ENCODE measurements around the gene GSAP.
"Not testable (repeated sequence)": the region's sequence is repeated elsewhere in the genome, so short reads cannot be mapped to it uniquely, and the experiment has no call there.

The GSAP gene

DNA sequence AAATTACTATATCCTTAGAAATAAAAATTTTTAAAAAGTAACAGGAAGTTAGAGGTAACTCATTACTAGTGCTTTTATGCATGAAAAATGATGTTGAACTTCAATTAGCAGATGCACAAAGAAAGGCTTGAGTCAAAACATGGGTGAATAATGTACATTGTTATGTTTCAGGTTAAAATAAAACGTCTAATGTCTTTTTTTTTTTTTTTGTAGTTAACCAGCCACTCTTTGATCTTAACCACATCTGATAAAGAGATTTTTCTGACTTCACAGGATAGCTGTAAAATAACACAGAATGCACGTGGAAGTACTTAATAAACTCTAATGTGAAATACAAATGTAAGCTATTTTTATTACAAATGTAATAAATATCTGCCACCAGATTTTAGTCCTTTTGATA, 61.7 kb downstream of the GSAP start:
- DNase-seq, result peak in 1 of 5 donors; percentile 15

DNA sequence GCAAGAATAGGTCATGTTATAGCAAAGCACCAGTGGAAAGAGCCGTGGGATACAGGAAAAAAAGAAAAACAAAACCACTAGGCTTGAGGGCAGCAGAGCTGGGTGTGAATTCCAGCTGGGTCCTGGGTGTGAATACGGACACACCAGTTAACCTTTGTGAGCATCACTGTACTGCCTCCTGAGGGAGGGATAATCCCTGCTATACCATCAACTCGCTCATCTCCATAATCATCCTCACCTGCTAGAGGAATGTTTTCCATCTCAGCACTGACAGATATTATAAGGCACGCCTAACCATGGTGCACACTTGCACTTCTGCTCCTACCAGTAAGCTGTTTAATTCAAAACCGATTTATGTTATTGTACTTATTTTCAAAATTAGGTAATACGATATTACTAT, 62.2 kb downstream of the GSAP start:
- DNase-seq, result no peak

DNA sequence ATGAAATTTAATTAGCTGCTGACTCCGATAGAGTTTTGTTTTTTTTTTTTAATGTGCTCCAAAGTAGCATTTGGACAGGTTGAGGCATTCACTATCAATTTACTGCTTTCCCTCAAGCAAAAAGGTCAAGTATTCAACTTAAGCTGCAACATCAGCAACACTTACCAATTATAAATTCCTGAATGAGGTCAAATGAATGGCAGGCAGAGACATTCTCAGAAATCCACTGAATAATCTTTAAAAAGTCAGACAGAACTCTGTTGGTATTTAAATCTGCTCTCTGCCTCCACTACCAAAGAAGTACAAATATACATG, 62.8 kb downstream of the GSAP start:
- DNase-seq, result no peak

DNA sequence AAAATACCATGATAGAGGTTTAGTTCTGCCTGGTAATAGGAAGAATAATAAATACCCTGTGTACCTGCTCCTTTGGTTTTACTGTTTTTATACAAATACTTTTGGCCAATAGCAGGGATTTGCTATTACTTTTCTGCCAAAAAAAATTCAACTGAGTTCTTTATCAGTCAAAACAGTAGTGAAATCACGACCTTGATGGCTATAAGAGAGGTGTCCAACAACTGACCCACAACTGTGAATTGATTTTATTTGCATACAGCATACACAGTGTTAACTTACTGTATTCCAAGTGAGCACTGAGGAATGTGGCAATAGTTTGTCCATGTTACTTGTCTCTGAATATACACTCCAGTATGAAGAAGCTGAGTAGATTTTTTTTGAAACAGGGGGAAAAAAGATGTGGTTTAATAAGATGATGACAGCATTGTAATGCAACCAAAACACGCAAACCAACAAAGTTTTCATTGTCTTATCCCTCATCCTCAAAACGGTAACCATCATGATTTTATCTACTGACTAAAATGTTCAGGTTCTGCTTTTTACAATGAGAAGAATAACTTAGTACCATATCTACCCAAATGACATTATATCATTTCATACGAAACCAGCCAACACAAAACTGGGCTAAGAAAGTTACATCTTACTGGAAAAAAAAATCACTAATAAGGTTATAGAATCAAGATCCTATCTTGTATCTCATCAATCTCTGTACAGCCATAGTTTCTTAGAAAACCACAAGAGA, 63.3 kb downstream of the GSAP start:
- DNase-seq, result peak in 1 of 5 donors; percentile 20

DNA sequence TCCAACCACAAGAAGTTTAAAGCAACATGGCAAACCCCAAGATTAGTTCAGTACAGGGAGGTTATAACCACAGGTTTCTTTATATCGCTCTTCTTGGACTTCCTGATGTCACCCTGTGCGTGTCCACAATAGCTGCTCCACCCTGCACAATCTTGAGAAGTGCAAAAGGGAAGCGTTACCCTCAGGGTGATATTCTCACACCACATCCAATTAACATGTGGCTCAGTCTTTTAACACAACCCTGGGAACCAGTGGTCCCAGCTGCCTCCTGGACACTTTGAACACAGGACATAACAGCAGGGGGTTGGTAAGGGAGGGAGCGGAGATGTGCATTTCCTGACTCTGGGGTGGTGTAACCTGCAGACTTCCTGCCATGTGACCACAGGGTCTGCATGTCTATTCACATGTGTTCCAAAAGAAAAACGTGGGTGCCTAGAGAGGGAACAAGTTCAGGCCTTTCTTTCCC, 64.6 kb downstream of the GSAP start:
- peak in 4 of 5 donors; percentile 17 to 86 (median 25) for DNase-seq

DNA sequence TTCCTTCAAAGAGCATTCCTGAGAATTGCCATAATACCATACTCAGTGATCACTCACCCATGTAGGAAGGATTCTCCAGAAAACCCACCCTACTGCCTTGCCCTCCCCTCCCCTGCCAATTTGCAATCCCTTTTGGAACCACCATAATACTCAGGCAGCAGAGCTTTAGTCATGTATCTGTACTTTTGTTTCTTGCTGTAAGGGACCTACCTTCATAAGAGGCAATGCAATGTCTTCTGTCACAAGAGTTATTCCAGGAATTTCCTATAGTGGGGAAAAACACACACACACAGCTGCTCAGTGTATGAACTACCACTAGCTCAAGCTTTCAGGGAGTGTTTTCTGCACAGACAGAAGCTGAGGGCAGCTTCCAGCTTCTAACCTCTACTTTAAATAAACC, 67.0 kb downstream of the GSAP start:
- DNase-seq, result no peak

DNA sequence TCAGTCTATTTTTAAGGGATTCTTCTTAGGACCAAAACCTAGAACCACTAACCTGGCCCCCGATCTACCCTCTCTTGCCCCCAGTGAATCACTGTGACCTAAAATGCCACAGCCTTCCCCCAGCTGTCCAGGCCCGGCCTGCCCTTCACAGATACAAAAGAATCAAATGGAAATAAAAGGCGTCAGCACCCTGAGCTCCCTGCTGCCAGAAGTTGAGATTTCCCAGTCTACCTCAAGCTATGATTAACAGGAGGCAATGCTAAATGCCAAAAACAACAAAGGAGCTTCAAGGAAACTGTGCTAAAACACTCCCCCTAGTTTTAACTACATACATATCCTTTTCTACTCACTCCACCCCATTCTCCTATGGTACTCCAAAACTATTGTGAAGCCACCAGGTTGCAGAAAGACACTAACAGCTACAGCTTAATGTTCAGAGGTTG, 67.8 kb downstream of the GSAP start:
- no peak for DNase-seq

DNA sequence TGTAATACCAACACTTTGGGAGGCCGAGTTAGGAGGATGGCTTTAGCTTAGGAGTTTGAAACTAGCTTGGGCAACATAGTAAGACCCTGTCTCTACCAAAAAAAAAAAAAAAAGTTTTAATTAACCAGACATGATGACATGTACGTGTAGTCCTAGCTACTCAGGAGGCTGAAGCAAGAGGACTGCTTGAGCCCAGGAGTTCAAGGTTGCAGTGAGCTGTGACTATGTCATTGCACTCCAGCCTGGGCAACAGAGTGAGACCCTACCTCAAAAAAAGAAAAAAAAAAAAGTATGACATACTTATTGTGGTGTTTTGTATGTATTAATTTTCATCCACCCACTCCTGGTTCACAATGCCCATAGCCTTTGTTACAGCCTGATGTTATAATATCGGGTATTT, 69.7 kb downstream of the GSAP start:
- no peak for DNase-seq

DNA sequence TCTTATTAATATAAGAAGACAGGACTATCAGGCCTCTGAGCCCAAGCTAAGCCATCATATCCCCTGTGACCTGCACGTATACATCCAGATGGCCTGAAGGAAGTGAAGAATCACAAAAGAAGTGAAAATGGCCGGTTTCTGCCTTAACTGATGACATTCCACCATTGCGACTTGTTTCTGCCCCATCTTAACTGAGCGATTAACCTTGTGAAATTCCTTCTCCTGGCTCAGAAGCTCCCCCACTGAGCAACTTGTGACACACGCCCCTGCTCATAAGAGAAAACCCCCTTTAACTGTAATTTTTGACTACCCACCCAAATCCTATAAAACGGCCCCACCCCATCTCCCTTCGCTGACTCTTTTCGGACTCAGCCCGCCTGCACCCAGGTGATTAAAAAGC, 70.7 kb downstream of the GSAP start:
- DNase-seq, result not testable (repeated sequence)

DNA sequence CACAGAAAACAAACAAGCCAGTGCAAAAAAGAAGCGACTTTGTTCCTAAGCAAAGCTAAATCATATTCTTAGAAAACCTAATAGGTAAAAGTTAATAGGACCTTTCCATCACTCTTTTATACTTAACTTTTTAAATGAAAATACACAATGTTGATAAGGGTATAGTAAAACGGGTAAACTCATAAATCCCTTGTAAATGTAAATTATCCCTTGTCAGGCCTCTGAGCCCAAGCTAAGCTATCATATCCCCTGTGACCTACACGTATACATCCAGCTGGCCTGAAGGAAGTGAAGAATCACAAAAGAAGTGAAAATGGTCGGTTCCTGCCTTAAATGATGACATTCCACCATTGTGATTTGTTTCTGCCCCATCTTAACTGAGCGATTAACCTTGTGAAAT, 76.4 kb downstream of the GSAP start:
- DNase-seq, result no peak

DNA sequence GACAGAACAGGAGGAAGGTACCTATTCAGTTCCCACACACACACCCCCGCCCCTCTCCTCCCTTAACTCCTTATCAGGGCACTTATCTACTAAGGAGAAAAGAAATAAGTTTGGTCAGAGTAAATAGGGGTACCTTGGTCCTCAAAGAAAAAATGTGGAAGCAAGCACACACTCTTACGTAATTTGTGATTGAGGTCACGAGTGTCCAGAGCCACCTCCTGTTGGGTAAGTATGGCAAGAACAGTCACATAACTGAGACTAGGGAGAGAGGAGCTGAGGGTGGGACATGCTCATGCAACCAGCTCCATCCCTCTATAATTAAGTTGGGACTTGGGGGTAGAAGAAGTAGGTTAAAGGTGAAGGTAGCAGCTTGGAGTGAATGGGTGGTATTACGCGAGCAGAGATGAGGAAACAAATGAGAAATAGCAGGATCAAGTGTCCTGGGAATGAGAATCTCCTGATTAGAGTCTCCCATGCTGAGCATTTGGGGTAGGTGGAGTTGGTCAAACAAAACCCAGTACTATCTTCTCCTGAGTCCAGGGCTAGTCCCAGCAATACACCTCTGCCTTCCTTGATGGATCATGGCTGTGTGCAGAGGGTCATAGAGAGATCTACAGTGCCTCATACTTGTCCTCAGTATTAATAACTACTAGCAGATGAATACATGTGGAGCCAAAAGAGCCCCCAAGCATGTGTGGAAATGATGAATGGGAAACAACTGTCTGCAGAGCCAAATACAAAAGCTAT, 77.1 kb downstream of the GSAP start:
- DNase-seq, result no peak

DNA sequence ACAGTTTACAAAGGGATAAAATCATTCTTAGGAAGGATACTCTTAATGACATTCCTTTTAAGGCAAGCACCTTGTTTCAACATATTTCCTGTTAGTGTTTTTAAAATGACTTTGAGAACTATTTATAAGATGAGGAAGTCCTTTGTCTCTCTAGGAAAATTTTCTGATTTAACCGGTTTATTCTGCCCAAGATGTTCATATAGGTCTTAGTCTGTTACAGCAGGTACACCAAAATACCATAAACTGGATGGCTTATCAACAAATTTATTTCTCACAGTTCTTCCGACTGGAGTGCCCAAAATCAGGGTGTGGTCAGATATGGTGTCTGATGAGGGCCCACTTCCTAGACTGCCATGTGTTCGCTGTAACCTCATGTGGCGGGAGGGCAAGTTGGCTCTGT, 77.9 kb downstream of the GSAP start:
- no peak for DNase-seq

DNA sequence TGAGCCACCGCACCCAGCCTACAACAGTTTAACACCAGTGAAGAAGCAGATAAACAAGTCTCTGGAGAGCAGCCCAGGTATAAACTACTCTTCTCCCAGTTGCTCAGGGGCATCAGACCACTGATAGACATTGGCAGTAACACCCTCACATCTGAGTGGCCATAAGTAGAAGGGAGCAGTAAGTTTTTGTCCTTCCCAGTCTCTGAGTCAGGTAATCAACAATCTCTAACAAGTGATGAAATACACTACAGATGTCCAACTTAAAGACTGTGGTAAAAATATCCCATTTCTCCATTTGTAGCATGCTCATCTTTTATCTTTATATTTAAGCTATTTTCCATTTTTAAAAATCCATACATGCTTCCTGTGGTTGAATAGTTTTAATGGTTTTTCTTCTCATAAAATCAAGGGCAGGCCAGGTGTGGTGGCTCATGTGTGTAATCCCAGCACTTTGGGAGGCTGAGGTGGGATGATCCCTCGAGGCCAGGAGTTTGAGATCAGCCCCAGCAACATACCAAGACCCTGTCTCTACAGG, 78.6 kb downstream of the GSAP start:
- no peak for DNase-seq

DNA sequence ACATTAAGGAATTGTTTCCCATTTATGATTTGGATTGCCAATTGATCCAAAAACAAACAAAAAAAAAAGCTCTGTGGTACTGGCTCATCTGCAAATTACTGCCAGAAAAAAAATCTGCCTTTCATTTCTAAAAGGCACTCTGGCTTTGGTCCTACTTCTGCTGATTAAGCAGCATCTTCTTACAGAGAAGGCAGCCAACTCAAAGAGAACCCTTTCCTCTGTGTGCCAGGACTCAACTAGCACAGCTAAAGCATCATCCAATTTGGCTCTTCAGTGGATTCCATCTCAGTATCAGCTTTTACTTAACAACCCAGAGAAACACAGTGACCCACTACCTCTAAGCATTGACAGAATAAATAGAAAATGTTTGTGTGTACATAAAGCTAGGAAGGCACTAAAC, 80.6 kb downstream of the GSAP start:
- no peak for DNase-seq

DNA sequence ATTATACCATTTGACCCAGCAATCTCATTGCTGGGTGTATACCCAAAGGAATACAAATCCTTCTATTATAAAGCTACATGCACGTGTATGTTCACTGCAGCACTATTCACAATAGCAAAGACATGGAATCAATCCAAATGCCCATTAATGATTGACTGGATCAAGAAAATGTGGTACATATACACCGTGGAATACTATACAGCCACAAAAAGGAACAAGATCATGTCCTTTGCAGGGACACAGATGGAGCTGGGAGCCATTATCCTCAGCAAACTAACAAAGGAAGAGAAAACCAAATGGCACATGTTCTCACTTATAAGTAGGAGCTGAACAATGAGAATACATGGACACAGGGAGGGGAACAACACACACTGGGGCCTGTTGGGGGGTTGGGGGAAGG, 82.1 kb downstream of the GSAP start:
- not testable (repeated sequence) for DNase-seq

DNA sequence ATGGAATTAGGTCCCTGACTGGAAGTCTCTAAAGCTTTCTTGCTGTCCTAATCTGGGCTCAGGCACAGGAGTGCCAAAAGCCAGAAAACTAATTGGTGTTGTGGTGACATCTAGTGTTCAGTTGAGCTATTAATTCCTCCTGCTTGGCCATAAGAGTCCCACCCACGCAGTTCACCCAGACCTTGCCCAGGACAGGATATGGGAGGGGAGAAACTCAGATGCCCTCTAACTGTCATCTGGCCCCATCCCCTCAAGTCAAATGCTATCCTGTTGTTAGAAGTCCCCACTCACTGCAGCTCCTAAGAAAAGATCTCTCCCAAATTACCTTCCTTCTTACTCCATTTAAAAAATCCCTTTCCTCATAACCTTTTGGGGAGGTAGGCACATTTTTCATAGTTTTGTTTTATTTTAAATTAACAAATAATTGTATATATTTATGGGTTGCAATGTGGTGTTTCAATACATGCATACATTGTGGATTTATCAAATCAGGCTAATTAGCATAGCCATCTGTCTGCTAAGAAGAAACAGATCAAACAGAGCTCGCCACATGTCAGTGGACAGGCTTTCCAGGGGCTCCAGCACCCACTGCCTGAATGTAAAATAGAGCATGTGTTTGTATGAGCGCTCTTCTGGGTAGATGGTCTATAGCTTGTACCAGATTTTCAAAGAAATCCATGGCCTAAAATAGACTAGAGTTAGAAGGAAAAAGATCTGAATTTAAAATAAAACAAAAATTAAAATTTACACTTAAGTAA, 84.0 kb downstream of the GSAP start:
- DNase-seq, result peak in 4 of 5 donors; percentile 3 to 81 (median 19)

DNA sequence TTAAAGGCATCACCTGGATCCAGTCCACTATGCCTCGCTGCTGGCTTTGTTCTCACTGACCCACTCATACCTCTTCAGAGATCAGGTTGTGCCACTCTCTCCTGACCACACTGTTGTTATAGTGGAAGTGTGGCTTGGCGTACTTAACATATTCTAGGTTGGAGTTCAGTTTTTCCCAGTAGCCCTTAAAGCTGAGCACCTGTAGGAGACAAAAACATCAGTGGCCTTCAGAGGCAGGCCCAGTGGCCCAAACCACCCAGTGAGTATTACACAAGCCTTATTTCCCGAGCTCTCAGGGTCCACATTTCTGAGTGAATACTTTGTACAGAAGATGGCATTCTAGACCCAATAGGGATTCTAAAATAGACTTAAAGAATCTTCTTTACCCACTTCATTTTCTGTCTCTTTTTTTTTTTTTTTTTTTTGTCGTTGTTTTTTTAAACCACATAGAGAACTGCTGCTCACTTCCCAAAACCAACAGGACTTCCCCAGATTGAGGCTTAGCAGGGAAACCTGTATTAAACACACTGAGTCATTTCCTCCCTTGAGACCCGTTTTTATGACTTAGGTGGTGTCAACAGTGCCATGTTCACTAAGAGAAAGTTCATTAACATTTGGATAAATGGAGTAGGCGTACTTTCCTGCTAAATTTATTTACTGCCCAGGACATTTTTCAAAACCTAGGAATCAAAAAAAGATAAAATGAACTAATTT, 85.8 kb downstream of the GSAP start:
- peak in 1 of 5 donors; percentile 59 for DNase-seq

DNA sequence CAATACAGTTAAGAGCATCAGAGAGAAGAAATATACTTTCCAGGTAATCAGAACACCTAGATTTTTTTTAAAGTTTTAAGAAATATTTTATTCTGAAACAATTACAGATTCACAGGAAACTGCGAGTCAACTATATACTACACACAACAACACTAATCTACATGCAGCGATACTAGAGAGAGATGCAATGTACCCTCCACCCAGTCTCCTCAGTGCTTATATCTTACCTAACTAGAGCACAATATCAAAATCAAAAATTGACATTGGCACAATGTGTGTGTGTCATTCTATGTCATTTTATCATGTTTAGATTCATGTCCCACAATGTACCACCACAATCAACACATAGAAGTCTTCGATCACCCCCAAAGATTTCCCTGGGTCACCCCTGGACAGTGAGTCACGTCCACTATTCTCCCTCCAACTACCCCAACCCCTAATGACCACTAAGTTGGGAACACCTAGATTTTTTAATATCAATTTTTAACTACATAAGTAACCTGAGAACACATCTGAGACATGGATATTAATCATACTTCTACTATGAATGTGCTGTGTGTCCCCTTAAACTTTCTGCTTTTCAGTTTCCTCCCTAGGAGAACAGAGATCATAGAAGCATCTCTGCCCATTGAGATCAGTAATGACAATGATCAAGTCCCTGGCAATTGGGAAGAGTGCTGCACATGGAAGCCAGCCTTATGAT, 86.5 kb downstream of the GSAP start:
- no peak for DNase-seq

DNA sequence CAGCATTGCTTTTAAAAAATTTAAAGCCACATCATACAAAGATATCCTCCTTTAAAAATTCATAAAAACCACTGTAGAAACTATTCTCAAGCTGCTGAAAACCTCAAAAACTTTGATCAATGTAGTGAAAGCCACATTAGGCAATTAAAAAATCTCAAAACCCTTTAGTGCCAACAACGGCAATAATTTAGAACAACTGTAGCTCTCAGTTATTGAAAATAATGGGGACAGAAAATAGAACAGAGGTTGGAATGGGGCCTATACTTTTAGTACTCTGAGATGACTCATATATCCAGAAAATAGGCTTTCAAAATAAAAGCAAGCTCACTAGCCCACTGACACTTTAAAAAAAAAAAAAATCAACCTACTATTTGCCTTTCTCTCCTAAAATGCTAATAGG, 87.5 kb downstream of the GSAP start:
- no peak for DNase-seq

DNA sequence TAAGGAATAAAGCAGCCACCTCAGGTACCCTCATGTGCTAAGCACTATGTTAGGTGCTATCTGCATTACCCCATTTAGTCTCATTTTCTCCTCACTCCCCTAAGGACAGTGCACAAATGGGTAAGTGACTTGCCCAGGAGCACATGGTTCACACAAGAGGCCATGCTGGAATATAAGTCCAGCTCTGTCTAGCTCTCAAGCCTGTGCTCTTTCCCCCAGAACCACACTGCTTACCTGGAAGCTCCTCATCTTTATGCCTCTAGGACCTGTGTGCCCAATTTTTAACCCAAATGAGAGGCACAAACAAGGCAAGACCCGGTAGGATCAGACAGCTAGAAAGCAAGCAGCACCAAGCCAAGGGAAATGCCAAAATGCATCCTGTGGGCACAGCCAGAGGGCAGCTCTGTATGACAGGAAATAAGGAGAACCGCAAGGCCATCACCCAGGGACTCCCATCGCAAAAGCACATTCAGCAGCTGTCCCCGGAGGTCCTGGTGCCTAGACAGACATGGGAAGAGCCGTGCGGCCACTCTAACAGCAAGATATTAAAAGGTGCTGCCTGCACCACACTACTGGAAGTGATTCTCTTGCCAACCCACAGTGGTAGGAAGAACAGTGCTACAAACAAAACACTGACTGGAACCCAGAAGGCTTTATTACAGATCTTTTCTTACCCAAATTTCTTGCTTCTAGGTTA, 88.1 kb downstream of the GSAP start:
- peak in 2 of 5 donors; percentile 2 to 54 for DNase-seq
